Measurements from ENCODE around the gene C16orf74. TPM values are rescaled to one million over a fixed set of nuclear protein-coding genes. Genes with fewer than 3 reads are reported as not detected.

The C16orf74 gene
- total and polyA plus RNA-seq, 2 experiments from 2014 or later: 5.3 to 7.8 TPM

GRCh38 chr16:85735225-85735635, 15.7 kb downstream of the C16orf74 start:
- no peak for TF ChIP-seq EZH2phosphoT487 (IDR thresholded peaks at IDR 0.05; ENCODE audit: low read depth, severe bottlenecking, unreplicated experiment)
- TF ChIP-seq CTCF (IDR thresholded peaks at IDR 0.05; ENCODE audit: poor library complexity): no peak
- no peak for TF ChIP-seq EZH2 (IDR thresholded peaks at IDR 0.05; ENCODE audit: borderline replicate concordance)
- 75% methylated on average over 14 of the region's 14 CpGs for WGBS (ENCODE audit: low lambda C conversion rate, missing lambda C conversion rate)
- Histone ChIP-seq H3K79me2 (no peaks in the 10 kb centered on the region), H3K36me3 (replicated peaks; ENCODE audit: insufficient read depth, low read depth) (no peaks in the 10 kb centered on the region), H3K9me3 (ENCODE audit: low read depth) (no peaks in the 10 kb centered on the region), H4K20me1 (ENCODE audit: insufficient read depth, poor library complexity, severe bottlenecking) (no peaks in the 10 kb centered on the region), H3K9me2 (replicated peaks; ENCODE audit: insufficient read depth) (no peaks in the 10 kb centered on the region), H3K4me3 (no peak overlapping the region), H2AFZ (no peak overlapping the region), H3K4me2 (no peak overlapping the region), H3K27me3 (no peaks in the 10 kb centered on the region), H3K4me1 (ENCODE audit: insufficient read depth) (no peaks in the 10 kb centered on the region), H3K27ac (no peak overlapping the region)
- no peak for DNase-seq (ENCODE audit: low spot score)

- no peak overlapping the region for H3K4me2 ChIP-seq
- no peaks in the 10 kb centered on the region for H3K9me3 ChIP-seq (ENCODE audit: low read depth)
- WGBS (ENCODE audit: low lambda C conversion rate, missing lambda C conversion rate): 75% methylated on average over 10 of the region's 10 CpGs
- DNase-seq (ENCODE audit: low spot score): no peak
- no peaks in the 10 kb centered on the region for H3K9me2 ChIP-seq (replicated peaks; ENCODE audit: insufficient read depth)
- H3K27me3 ChIP-seq: no peaks in the 10 kb centered on the region
- no peak overlapping the region for H3K4me3 ChIP-seq
- H3K27ac ChIP-seq: no peak overlapping the region
- H4K20me1 ChIP-seq (ENCODE audit: insufficient read depth, poor library complexity, severe bottlenecking): no peaks in the 10 kb centered on the region
- no peaks in the 10 kb centered on the region for H3K4me1 ChIP-seq (ENCODE audit: insufficient read depth)
- TF ChIP-seq CTCF (IDR thresholded peaks at IDR 0.05; ENCODE audit: poor library complexity) (no peak), EZH2phosphoT487 (IDR thresholded peaks at IDR 0.05; ENCODE audit: low read depth, severe bottlenecking, unreplicated experiment) (no peak), EZH2 (IDR thresholded peaks at IDR 0.05; ENCODE audit: borderline replicate concordance) (no peak)
- H3K36me3 ChIP-seq (replicated peaks; ENCODE audit: insufficient read depth, low read depth): no peaks in the 10 kb centered on the region
- H2AFZ ChIP-seq: no peak overlapping the region
- no peaks in the 10 kb centered on the region for H3K79me2 ChIP-seq
These were observed 16.4 kb downstream of the C16orf74 start for GRCh38 chr16:85734311-85735017.

- Histone ChIP-seq H3K4me2 (no peak overlapping the region), H3K4me3 (no peak overlapping the region), H2AFZ (no peak overlapping the region), H3K4me1 (ENCODE audit: insufficient read depth) (no peaks in the 10 kb centered on the region), H3K79me2 (no peaks in the 10 kb centered on the region), H3K9me3 (ENCODE audit: low read depth) (no peaks in the 10 kb centered on the region), H3K27ac (no peak overlapping the region), H3K27me3 (no peaks in the 10 kb centered on the region), H3K36me3 (replicated peaks; ENCODE audit: insufficient read depth, low read depth) (no peaks in the 10 kb centered on the region), H3K9me2 (replicated peaks; ENCODE audit: insufficient read depth) (no peaks in the 10 kb centered on the region), H4K20me1 (ENCODE audit: insufficient read depth, poor library complexity, severe bottlenecking) (no peaks in the 10 kb centered on the region)
- no peak for TF ChIP-seq EZH2phosphoT487 (IDR thresholded peaks at IDR 0.05; ENCODE audit: low read depth, severe bottlenecking, unreplicated experiment)
- TF ChIP-seq EZH2 (IDR thresholded peaks at IDR 0.05; ENCODE audit: borderline replicate concordance): no peak
- TF ChIP-seq CTCF (IDR thresholded peaks at IDR 0.05; ENCODE audit: poor library complexity): no peak
- WGBS (ENCODE audit: low lambda C conversion rate, missing lambda C conversion rate): 51% methylated on average over 11 of the region's 11 CpGs
- DNase-seq (ENCODE audit: low spot score): no peak
These were observed 17.1 kb downstream of the C16orf74 start for GRCh38 chr16:85733839-85734170.
